Measurements from ENCODE around the gene PRR18.

- no peak for TF ChIP-seq CTCF (IDR thresholded peaks at IDR 0.05)
- TF ChIP-seq POLR2A (IDR thresholded peaks at IDR 0.05) = no peak
Measured at GRCh38 chr6:166346449-166346848, 38.3 kb upstream of the PRR18 start.

Measured in heart left ventricle (tissue), 13 donors.